Subcutaneous abdominal adipose tissue (tissue), 5 donors: ENCODE results near the gene FAM107B.
"Not testable (repeated sequence)": the region's sequence is repeated elsewhere in the genome, so short reads cannot be mapped to it uniquely, and the experiment has no call there.

Experiments used
- H3K27ac ChIP-seq: one replicate; pipeline ENCODE4 v1.7.0; 2013; ENCODE audit warnings: low read depth, mild to moderate bottlenecking, inconsistent platforms, low read length, moderate library complexity
- H3K27me3 ChIP-seq, 5 donors: one replicate each; pipeline ENCODE4 v1.7.0; 2013; ENCODE audit warnings: low read length in 5 of 5, inconsistent platforms in 1 of 5; ENCODE audit not compliant: control insufficient read depth in 5 of 5, insufficient read depth in 4 of 5
- H3K36me3 ChIP-seq, 5 donors: one replicate each; pipeline ENCODE4 v1.7.0; 2013; ENCODE audit warnings: low read length in 5 of 5; ENCODE audit not compliant: control insufficient read depth in 5 of 5, insufficient read depth in 5 of 5
- H3K4me1 ChIP-seq, 5 donors: one replicate each; pipeline ENCODE4 v1.7.0; 2013; ENCODE audit warnings: low read length in 5 of 5, mild to moderate bottlenecking in 3 of 5, moderate library complexity in 1 of 5; ENCODE audit not compliant: control insufficient read depth in 5 of 5, insufficient read depth in 5 of 5
- H3K4me3 ChIP-seq, 5 donors: one replicate each; pipeline ENCODE4 v1.7.0; 2013; ENCODE audit warnings: low read length in 5 of 5, low read depth in 1 of 5
- H3K9ac ChIP-seq, 5 donors: one replicate each; pipeline ENCODE4 v1.7.0; 2013; ENCODE audit warnings: low read length in 5 of 5, mild to moderate bottlenecking in 4 of 5, moderate library complexity in 3 of 5
- H3K9me3 ChIP-seq, 5 donors: one replicate each; pipeline ENCODE4 v1.7.0; 2013; ENCODE audit warnings: low read length in 5 of 5; ENCODE audit not compliant: control insufficient read depth in 5 of 5
- donor health status: healthy.
- donor health status: healthy.
- donor health status: healthy.
- donor health status: healthy.
- donor health status: healthy.

Gene FAM107B

GRCh38 chr10:14659626-14660196 lies 115.0 kb downstream of the FAM107B start:
- Histone ChIP-seq H3K4me3 (no peak overlapping the region), H3K36me3 (no peaks in the 10 kb centered on the region), H3K9me3 (no peaks in the 10 kb centered on the region), H3K27ac (no peak overlapping the region), H3K27me3 (no peaks in the 10 kb centered on the region), H3K9ac (no peak overlapping the region), H3K4me1 (peaks cover 0 to 16% (median 6%) of the 10 kb centered on the region in 5 donors)

GRCh38 chr10:14659137-14659536 lies 115.6 kb downstream of the FAM107B start:
- not testable (repeated sequence) for H3K9me3 ChIP-seq, H3K4me3 ChIP-seq, H3K36me3 ChIP-seq, H3K9ac ChIP-seq, H3K27ac ChIP-seq, H3K27me3 ChIP-seq
- H3K4me1 ChIP-seq, result peaks cover 0 to 22% (median 7%) of the 10 kb centered on the region in 5 donors

GRCh38 chr10:14658331-14659127 lies 116.2 kb downstream of the FAM107B start:
- H3K4me1 ChIP-seq, result peaks cover 0 to 28% (median 13%) of the 10 kb centered on the region in 5 donors
- H3K36me3 ChIP-seq, result no peaks in the 10 kb centered on the region
- H3K27ac ChIP-seq, result no peak overlapping the region
- H3K9ac ChIP-seq, result no peak overlapping the region
- H3K9me3 ChIP-seq, result no peaks in the 10 kb centered on the region
- no peak overlapping the region for H3K4me3 ChIP-seq
- H3K27me3 ChIP-seq, result no peaks in the 10 kb centered on the region

- H3K4me1 ChIP-seq, result peaks cover 0 to 38% (median 23%) of the 10 kb centered on the region in 5 donors
- H3K27ac ChIP-seq, result no peak overlapping the region
- H3K9ac ChIP-seq, result no peak overlapping the region
- no peaks in the 10 kb centered on the region for H3K36me3 ChIP-seq
- H3K9me3 ChIP-seq, result no peaks in the 10 kb centered on the region
- no peaks in the 10 kb centered on the region for H3K27me3 ChIP-seq
- H3K4me3 ChIP-seq, result no peak overlapping the region
These were observed 118.5 kb downstream of the FAM107B start for GRCh38 chr10:14656052-14656730.

GRCh38 chr10:14654821-14655382 lies 119.8 kb downstream of the FAM107B start:
- Histone ChIP-seq H3K27ac (peak overlapping the region; percentile 88), H3K4me1 (peaks cover 0 to 38% (median 22%) of the 10 kb centered on the region in 5 donors)

GRCh38 chr10:14653271-14654161 lies 121.2 kb downstream of the FAM107B start:
- Histone ChIP-seq H3K27ac (peak overlapping the region; percentile 88), H3K4me3 (no peak overlapping the region), H3K36me3 (no peaks in the 10 kb centered on the region), H3K9ac (peak overlapping the region in 3 of 5 donors; percentile 4 to 75 (median 6)), H3K4me1 (peaks cover 0 to 35% (median 25%) of the 10 kb centered on the region in 5 donors), H3K27me3 (no peaks in the 10 kb centered on the region), H3K9me3 (no peaks in the 10 kb centered on the region)

More at GRCh38 chr10:14654821-14655382, 119.8 kb downstream of the FAM107B start:
- Histone ChIP-seq H3K27me3 (no peaks in the 10 kb centered on the region), H3K36me3 (no peaks in the 10 kb centered on the region), H3K9ac (no peak overlapping the region), H3K9me3 (no peaks in the 10 kb centered on the region), H3K4me3 (no peak overlapping the region)

- Histone ChIP-seq H3K9ac (peak overlapping the region in 1 of 5 donors; percentile 6), H3K27ac (peak overlapping the region; percentile 88), H3K9me3 (no peaks in the 10 kb centered on the region), H3K4me1 (peaks cover 0 to 38% (median 32%) of the 10 kb centered on the region in 5 donors), H3K4me3 (no peak overlapping the region), H3K27me3 (no peaks in the 10 kb centered on the region), H3K36me3 (no peaks in the 10 kb centered on the region)
These were observed 121.9 kb downstream of the FAM107B start for GRCh38 chr10:14652816-14653215.

- Histone ChIP-seq H3K9me3 (no peaks in the 10 kb centered on the region), H3K27ac (no peak overlapping the region), H3K4me3 (no peak overlapping the region), H3K36me3 (no peaks in the 10 kb centered on the region), H3K9ac (no peak overlapping the region), H3K27me3 (no peaks in the 10 kb centered on the region), H3K4me1 (peaks cover 0 to 43% (median 32%) of the 10 kb centered on the region in 5 donors)
These were observed 122.6 kb downstream of the FAM107B start for GRCh38 chr10:14652067-14652466.

GRCh38 chr10:14649739-14650138 lies 125.0 kb downstream of the FAM107B start:
- no peaks in the 10 kb centered on the region for H3K9me3 ChIP-seq
- no peak overlapping the region for H3K9ac ChIP-seq
- no peaks in the 10 kb centered on the region for H3K36me3 ChIP-seq
- no peak overlapping the region for H3K4me3 ChIP-seq
- peaks cover 0 to 39% (median 32%) of the 10 kb centered on the region in 5 donors for H3K4me1 ChIP-seq
- no peak overlapping the region for H3K27ac ChIP-seq
- H3K27me3 ChIP-seq, result no peaks in the 10 kb centered on the region
